Iris pigment epithelial cell (primary cell): ENCODE data around the gene FOSL1.

ENCODE experiments used
- DNase-seq: peaks from one replicate; pipeline ENCODE4 v3.0.0-alpha.2; 2011; ENCODE audit warnings: low read depth

Gene FOSL1

GRCh38 chr11:65900125-65900898 is at the start of gene FOSL1:
Gene FOSL1, minus strand, starts transcription at chr11:65900388. Its CDS starts 49 bp downstream, at chr11:65900339.
- peak; percentile 98 for DNase-seq

GRCh38 chr11:65947603-65948125 is 47.5 kb upstream of the FOSL1 start:
- DNase-seq: no peak

- no peak for DNase-seq
These were observed 46.9 kb upstream of the FOSL1 start for GRCh38 chr11:65947133-65947532.

- DNase-seq: no peak
These were observed 46.5 kb upstream of the FOSL1 start for GRCh38 chr11:65946655-65947054.

GRCh38 chr11:65945941-65946558 is 45.9 kb upstream of the FOSL1 start:
- no peak for DNase-seq

- DNase-seq: no peak
These were observed 45.3 kb upstream of the FOSL1 start, which contains the start of gene TSGA10IP for GRCh38 chr11:65945430-65945911. Gene TSGA10IP, plus strand, starts transcription at chr11:65945480. Its CDS starts 196 bp downstream, at chr11:65945676.

GRCh38 chr11:65944767-65945166 is 44.6 kb upstream of the FOSL1 start:
- DNase-seq: no peak

- no peak for DNase-seq
These were observed 44.0 kb upstream of the FOSL1 start for GRCh38 chr11:65944191-65944590.

- no peak for DNase-seq
These were observed 42.3 kb upstream of the FOSL1 start for GRCh38 chr11:65942531-65942930.

GRCh38 chr11:65941720-65942310 is 41.6 kb upstream of the FOSL1 start:
- no peak for DNase-seq

GRCh38 chr11:65937766-65938165 is 37.6 kb upstream of the FOSL1 start:
- DNase-seq: no peak

- DNase-seq: peak; percentile 25
These were observed 33.8 kb upstream of the FOSL1 start for GRCh38 chr11:65934014-65934413.

- DNase-seq: peak; percentile 18
These were observed 32.4 kb upstream of the FOSL1 start for GRCh38 chr11:65932558-65932919.

GRCh38 chr11:65931773-65932557 is 31.8 kb upstream of the FOSL1 start:
- DNase-seq: no peak

GRCh38 chr11:65928667-65929066 is 28.5 kb upstream of the FOSL1 start:
- DNase-seq: no peak

GRCh38 chr11:65927904-65928397 is 27.8 kb upstream of the FOSL1 start:
- DNase-seq: peak; percentile 31

GRCh38 chr11:65925397-65925796 is 25.2 kb upstream of the FOSL1 start:
- DNase-seq: no peak

GRCh38 chr11:65922565-65922964 is 22.4 kb upstream of the FOSL1 start:
- DNase-seq: no peak

GRCh38 chr11:65921876-65922275 is 21.7 kb upstream of the FOSL1 start:
- DNase-seq: no peak

- DNase-seq: no peak
These were observed 20.9 kb upstream of the FOSL1 start for GRCh38 chr11:65921033-65921555.

GRCh38 chr11:65920372-65920802 is 20.2 kb upstream of the FOSL1 start:
- no peak for DNase-seq
